ENCODE results near the gene GPATCH4. TPM values are rescaled to one million over a fixed set of nuclear protein-coding genes. Genes with fewer than 3 reads are reported as not detected.

The GPATCH4 gene
- total and polyA plus RNA-seq, 2 donors (not counting 1 experiment from before 2014, with no cell fraction given), result 12.2 to 23.6 TPM

GRCh38 chr1:156572663-156573018 lies 28.6 kb downstream of the GPATCH4 start:
- H3K9me3 ChIP-seq (ENCODE audit: control insufficient read depth, insufficient read depth, low read depth, low read length), result no peaks in the 10 kb centered on the region
- H3K4me1 ChIP-seq (ENCODE audit: control insufficient read depth, extremely low read depth, insufficient read depth, low read length), result peaks cover 10% of the 10 kb centered on the region
- H2AFZ ChIP-seq (ENCODE audit: low read length), result no peak overlapping the region
- no peak overlapping the region for H3K9ac ChIP-seq (ENCODE audit: insufficient read depth, low read length)
- H3K27ac ChIP-seq (ENCODE audit: insufficient read depth, low read length), result no peak overlapping the region
- DNase-seq (ENCODE audit: low read depth in 2 of 2), result no peak
- H3K4me3 ChIP-seq (replicated peaks in 1 of 4; ENCODE audit: control extremely low read depth in 1 of 4, insufficient read depth in 1 of 4, low read depth in 3 of 4, low read length in 4 of 4), result peak overlapping the region; percentile 67 to 93 (median 86)
- TF ChIP-seq EZH2 (IDR thresholded peaks at IDR 0.05; ENCODE audit: low read length, missing control alignments) (no peak), CTCF (conservative IDR thresholded peaks at IDR 0.05 in 1 of 2, IDR thresholded peaks at IDR 0.05 in 1 of 2; ENCODE audit: low read depth in 1 of 2, low read length in 2 of 2) (no peak)
- peaks cover 22% of the 10 kb centered on the region for H3K79me2 ChIP-seq (ENCODE audit: control insufficient read depth, insufficient read depth, low read length)
- no peaks in the 10 kb centered on the region for H3K36me3 ChIP-seq (ENCODE audit: control insufficient read depth, insufficient read depth, low read length)
- H4K20me1 ChIP-seq (ENCODE audit: control insufficient read depth, extremely low read depth, insufficient read depth, low read length), result no peaks in the 10 kb centered on the region
- peak overlapping the region; percentile 97 for H3K4me2 ChIP-seq (ENCODE audit: extremely low read depth, insufficient read depth, low read length)
- peaks cover 6% of the 10 kb centered on the region for H3K27me3 ChIP-seq (ENCODE audit: control insufficient read depth, insufficient read depth, low read length)

GRCh38 chr1:156571919-156572662 lies 29.2 kb downstream of the GPATCH4 start, which contains the start of gene IQGAP3:
Gene IQGAP3 (minus strand): TSS chr1:156572565. CDS start chr1:156572529, 36 bp downstream.
- peaks cover 10% of the 10 kb centered on the region for H3K4me1 ChIP-seq (ENCODE audit: control insufficient read depth, extremely low read depth, insufficient read depth, low read length)
- H3K9ac ChIP-seq (ENCODE audit: insufficient read depth, low read length), result peak within 1 kb of the TSS; percentile 76
- H3K4me2 ChIP-seq (ENCODE audit: extremely low read depth, insufficient read depth, low read length), result peak within 1 kb of the TSS; percentile 97
- peak within 1 kb of the TSS; percentile 69 for H2AFZ ChIP-seq (ENCODE audit: low read length)
- peak; percentile 72 to 79 for DNase-seq (ENCODE audit: low read depth in 2 of 2)
- H3K4me3 ChIP-seq (replicated peaks in 1 of 4; ENCODE audit: control extremely low read depth in 1 of 4, insufficient read depth in 1 of 4, low read depth in 3 of 4, low read length in 4 of 4), result peak within 1 kb of the TSS; percentile 67 to 93 (median 86)
- no peak for TF ChIP-seq CTCF (conservative IDR thresholded peaks at IDR 0.05 in 1 of 2, IDR thresholded peaks at IDR 0.05 in 1 of 2; ENCODE audit: low read depth in 1 of 2, low read length in 2 of 2)
- no peak for TF ChIP-seq EZH2 (IDR thresholded peaks at IDR 0.05; ENCODE audit: low read length, missing control alignments)
- H3K36me3 ChIP-seq (ENCODE audit: control insufficient read depth, insufficient read depth, low read length), result no peaks in the 10 kb centered on the region
- no peaks in the 10 kb centered on the region for H4K20me1 ChIP-seq (ENCODE audit: control insufficient read depth, extremely low read depth, insufficient read depth, low read length)
- H3K27ac ChIP-seq (ENCODE audit: insufficient read depth, low read length), result peak within 1 kb of the TSS; percentile 92
- H3K79me2 ChIP-seq (ENCODE audit: control insufficient read depth, insufficient read depth, low read length), result peaks cover 22% of the 10 kb centered on the region
- peaks cover 6% of the 10 kb centered on the region for H3K27me3 ChIP-seq (ENCODE audit: control insufficient read depth, insufficient read depth, low read length)
- no peaks in the 10 kb centered on the region for H3K9me3 ChIP-seq (ENCODE audit: control insufficient read depth, insufficient read depth, low read depth, low read length)

GRCh38 chr1:156571261-156571852 lies 29.9 kb downstream of the GPATCH4 start:
- H3K4me3 ChIP-seq (replicated peaks in 1 of 4; ENCODE audit: control extremely low read depth in 1 of 4, insufficient read depth in 1 of 4, low read depth in 3 of 4, low read length in 4 of 4), result peak overlapping the region; percentile 67 to 93 (median 86)
- H3K36me3 ChIP-seq (ENCODE audit: control insufficient read depth, insufficient read depth, low read length), result peaks cover 3% of the 10 kb centered on the region
- H4K20me1 ChIP-seq (ENCODE audit: control insufficient read depth, extremely low read depth, insufficient read depth, low read length), result no peaks in the 10 kb centered on the region
- peaks cover 22% of the 10 kb centered on the region for H3K79me2 ChIP-seq (ENCODE audit: control insufficient read depth, insufficient read depth, low read length)
- TF ChIP-seq CTCF (conservative IDR thresholded peaks at IDR 0.05 in 1 of 2, IDR thresholded peaks at IDR 0.05 in 1 of 2; ENCODE audit: low read depth in 1 of 2, low read length in 2 of 2) (no peak), EZH2 (IDR thresholded peaks at IDR 0.05; ENCODE audit: low read length, missing control alignments) (no peak)
- peak; percentile 92 to 93 for DNase-seq (ENCODE audit: low read depth in 2 of 2)
- peaks cover 6% of the 10 kb centered on the region for H3K27me3 ChIP-seq (ENCODE audit: control insufficient read depth, insufficient read depth, low read length)
- H3K4me2 ChIP-seq (ENCODE audit: extremely low read depth, insufficient read depth, low read length), result peak overlapping the region; percentile 97
- H3K27ac ChIP-seq (ENCODE audit: insufficient read depth, low read length), result peak overlapping the region; percentile 92
- no peaks in the 10 kb centered on the region for H3K9me3 ChIP-seq (ENCODE audit: control insufficient read depth, insufficient read depth, low read depth, low read length)
- H3K4me1 ChIP-seq (ENCODE audit: control insufficient read depth, extremely low read depth, insufficient read depth, low read length), result peaks cover 10% of the 10 kb centered on the region
- peak overlapping the region; percentile 76 for H3K9ac ChIP-seq (ENCODE audit: insufficient read depth, low read length)
- H2AFZ ChIP-seq (ENCODE audit: low read length), result no peak overlapping the region
